ENCODE data around the gene TRNP1.
A peak's percentile ranks its signal among the peaks of the same experiment; 100 is the strongest.

TRNP1 gene

GRCh38 chr1:27027575-27028250, 34.2 kb downstream of the TRNP1 start:
- no peak for DNase-seq (ENCODE audit: low read depth)

- no peak for DNase-seq (ENCODE audit: low read depth)
Observed at GRCh38 chr1:27029517-27029916, 36.0 kb downstream of the TRNP1 start.

GRCh38 chr1:27031235-27032118, 38.0 kb downstream of the TRNP1 start:
- no peak for DNase-seq (ENCODE audit: low read depth)

GRCh38 chr1:27032119-27032461, 38.6 kb downstream of the TRNP1 start:
- DNase-seq (ENCODE audit: low read depth) = no peak

- DNase-seq (ENCODE audit: low read depth) = no peak
Observed at GRCh38 chr1:27033043-27033746, 39.7 kb downstream of the TRNP1 start.

- no peak for DNase-seq (ENCODE audit: low read depth)
Observed at GRCh38 chr1:27035344-27035743, 41.9 kb downstream of the TRNP1 start.

- DNase-seq (ENCODE audit: low read depth) = no peak
Observed at GRCh38 chr1:27036718-27037117, 43.2 kb downstream of the TRNP1 start.

GRCh38 chr1:27037518-27037917, 44.0 kb downstream of the TRNP1 start:
- DNase-seq (ENCODE audit: low read depth) = no peak

GRCh38 chr1:27038020-27038419, 44.5 kb downstream of the TRNP1 start:
- DNase-seq (ENCODE audit: low read depth) = no peak

GRCh38 chr1:27042670-27043069, 49.2 kb downstream of the TRNP1 start:
- no peak for DNase-seq (ENCODE audit: low read depth)

- DNase-seq (ENCODE audit: low read depth) = peak; percentile 64
Observed at GRCh38 chr1:27044613-27045151, 51.2 kb downstream of the TRNP1 start.

GRCh38 chr1:27045973-27046558, 52.6 kb downstream of the TRNP1 start:
- peak; percentile 24 for DNase-seq (ENCODE audit: low read depth)

GRCh38 chr1:27047914-27048313, 54.4 kb downstream of the TRNP1 start:
- DNase-seq (ENCODE audit: low read depth) = no peak

GRCh38 chr1:27049100-27049499, 55.6 kb downstream of the TRNP1 start:
- no peak for DNase-seq (ENCODE audit: low read depth)

- no peak for DNase-seq (ENCODE audit: low read depth)
Observed at GRCh38 chr1:27049607-27050006, 56.1 kb downstream of the TRNP1 start.

Data from stimulated activated CD8-positive, alpha-beta memory T cell treated with anti-CD3 and anti-CD28 coated beads, Interleukin-12 subunit alpha, Interleukin-12 subunit beta, amount 100 ng/mL, for 4 hours (primary cell).